Stimulated activated effector memory CD8-positive, alpha-beta T cell treated with anti-CD3 and anti-CD28 coated beads, Interleukin-12 subunit alpha, Interleukin-12 subunit beta, amount 100 ng/mL, for 72 hours (primary cell): ENCODE results near the gene MYOD1.

ENCODE experiments used
- ATAC-seq: fragments of 150-1000 bp; cut with Tn5 transposase; 2 replicates; pipeline ENCODE4 v1.10.0; 2021
- DNase-seq, 2 donors: peaks; one replicate each; pipeline ENCODE4 v3.0.0; 2021 to 2022; ENCODE audit warnings: low spot score in 2 of 2
- H3K27ac Mint-ChIP-seq: one replicate; pipeline ENCODE4 v1.8.0; 2022; ENCODE audit warnings: mild to moderate bottlenecking, mixed read lengths
- H3K36me3 Mint-ChIP-seq: one replicate; pipeline ENCODE4 v1.8.0; 2022; ENCODE audit warnings: mild to moderate bottlenecking, mixed read lengths
- H3K4me1 Mint-ChIP-seq: one replicate; pipeline ENCODE4 v1.8.0; 2022; ENCODE audit warnings: mixed read lengths
- H3K4me3 Mint-ChIP-seq: one replicate; pipeline ENCODE4 v1.8.0; 2022; ENCODE audit warnings: mild to moderate bottlenecking, mixed read lengths
- H3K9me3 Mint-ChIP-seq: one replicate; pipeline ENCODE4 v1.8.0; 2022; ENCODE audit warnings: mixed read lengths

Gene MYOD1

GRCh38 chr11:17748761-17749721 is 29.7 kb downstream of the MYOD1 start:
- DNase-seq (no peak), ATAC-seq (no peak)
- Mint-ChIP-seq H3K27ac (no peak overlapping the region), H3K4me3 (no peak overlapping the region), H3K4me1 (no peaks in the 10 kb centered on the region), H3K36me3 (no peaks in the 10 kb centered on the region), H3K9me3 (no peaks in the 10 kb centered on the region)

GRCh38 chr11:17750013-17750800 is 30.8 kb downstream of the MYOD1 start:
- Mint-ChIP-seq H3K4me3 (no peak overlapping the region), H3K4me1 (no peaks in the 10 kb centered on the region), H3K27ac (no peak overlapping the region), H3K9me3 (no peaks in the 10 kb centered on the region), H3K36me3 (no peaks in the 10 kb centered on the region)
- DNase-seq (no peak), ATAC-seq (no peak)

GRCh38 chr11:17750801-17751165 is 31.4 kb downstream of the MYOD1 start:
- no peak overlapping the region for H3K27ac Mint-ChIP-seq
- H3K36me3 Mint-ChIP-seq, result no peaks in the 10 kb centered on the region
- DNase-seq (no peak), ATAC-seq (no peak)
- no peaks in the 10 kb centered on the region for H3K9me3 Mint-ChIP-seq
- no peak overlapping the region for H3K4me3 Mint-ChIP-seq
- H3K4me1 Mint-ChIP-seq, result no peaks in the 10 kb centered on the region

GRCh38 chr11:17751558-17751957 is 32.2 kb downstream of the MYOD1 start:
- no peak for ATAC-seq
- no peaks in the 10 kb centered on the region for H3K4me1 Mint-ChIP-seq
- no peaks in the 10 kb centered on the region for H3K36me3 Mint-ChIP-seq

GRCh38 chr11:17752144-17752543 is 32.8 kb downstream of the MYOD1 start:
- Mint-ChIP-seq H3K9me3 (no peaks in the 10 kb centered on the region), H3K36me3 (no peaks in the 10 kb centered on the region), H3K27ac (no peak overlapping the region), H3K4me1 (no peaks in the 10 kb centered on the region), H3K4me3 (no peak overlapping the region)
- DNase-seq (no peak), ATAC-seq (no peak)

More at GRCh38 chr11:17751558-17751957, 32.2 kb downstream of the MYOD1 start:
- no peak for DNase-seq
- H3K27ac Mint-ChIP-seq, result no peak overlapping the region
- no peak overlapping the region for H3K4me3 Mint-ChIP-seq
- no peaks in the 10 kb centered on the region for H3K9me3 Mint-ChIP-seq

DNA sequence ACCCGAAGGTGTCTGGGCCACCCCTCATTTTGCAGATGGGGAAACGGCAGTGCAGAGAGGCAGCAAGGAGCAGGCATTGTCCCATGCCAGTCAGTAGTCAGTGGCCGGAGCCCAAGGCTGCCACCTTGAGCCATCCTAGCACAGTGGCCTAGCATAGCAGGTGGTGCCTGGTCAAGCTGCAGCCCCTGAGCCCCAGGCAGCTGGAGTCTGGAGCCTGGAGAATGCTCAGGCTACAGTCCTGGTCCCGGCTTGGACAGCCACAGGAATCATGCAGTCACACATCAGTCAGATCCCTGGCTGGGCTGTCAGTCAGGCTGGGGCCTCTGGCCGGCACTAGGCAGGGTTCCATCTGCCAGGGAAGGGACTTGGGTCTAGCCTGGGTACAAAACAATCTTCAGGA is 33.8 kb downstream of the MYOD1 start:
- Mint-ChIP-seq H3K27ac (no peak overlapping the region), H3K4me3 (no peak overlapping the region), H3K9me3 (no peaks in the 10 kb centered on the region), H3K36me3 (no peaks in the 10 kb centered on the region), H3K4me1 (no peaks in the 10 kb centered on the region)
- ATAC-seq (no peak), DNase-seq (no peak)

GRCh38 chr11:17753641-17754040 is 34.3 kb downstream of the MYOD1 start:
- H3K27ac Mint-ChIP-seq, result no peak overlapping the region
- H3K36me3 Mint-ChIP-seq, result no peaks in the 10 kb centered on the region
- no peaks in the 10 kb centered on the region for H3K4me1 Mint-ChIP-seq
- DNase-seq, result no peak
- no peak overlapping the region for H3K4me3 Mint-ChIP-seq
- no peaks in the 10 kb centered on the region for H3K9me3 Mint-ChIP-seq
- ATAC-seq, result no peak

- Mint-ChIP-seq H3K4me1 (no peaks in the 10 kb centered on the region), H3K27ac (no peak overlapping the region), H3K4me3 (no peak overlapping the region), H3K9me3 (no peaks in the 10 kb centered on the region), H3K36me3 (no peaks in the 10 kb centered on the region)
- DNase-seq (no peak), ATAC-seq (no peak)
Measured at GRCh38 chr11:17755891-17756290, 36.5 kb downstream of the MYOD1 start.

GRCh38 chr11:17760102-17761029 is 41.0 kb downstream of the MYOD1 start:
- Mint-ChIP-seq H3K27ac (no peak overlapping the region), H3K36me3 (no peaks in the 10 kb centered on the region), H3K4me1 (no peaks in the 10 kb centered on the region), H3K4me3 (no peak overlapping the region), H3K9me3 (no peaks in the 10 kb centered on the region)
- ATAC-seq, result peak; percentile 75
- DNase-seq, result peak in 1 of 2 donors; percentile 62

- H3K4me1 Mint-ChIP-seq, result no peaks in the 10 kb centered on the region
- no peak for ATAC-seq
- H3K9me3 Mint-ChIP-seq, result no peaks in the 10 kb centered on the region
- DNase-seq, result no peak
- no peak overlapping the region for H3K4me3 Mint-ChIP-seq
- H3K27ac Mint-ChIP-seq, result no peak overlapping the region
- H3K36me3 Mint-ChIP-seq, result no peaks in the 10 kb centered on the region
Measured at GRCh38 chr11:17762309-17762974, 43.1 kb downstream of the MYOD1 start.

DNA sequence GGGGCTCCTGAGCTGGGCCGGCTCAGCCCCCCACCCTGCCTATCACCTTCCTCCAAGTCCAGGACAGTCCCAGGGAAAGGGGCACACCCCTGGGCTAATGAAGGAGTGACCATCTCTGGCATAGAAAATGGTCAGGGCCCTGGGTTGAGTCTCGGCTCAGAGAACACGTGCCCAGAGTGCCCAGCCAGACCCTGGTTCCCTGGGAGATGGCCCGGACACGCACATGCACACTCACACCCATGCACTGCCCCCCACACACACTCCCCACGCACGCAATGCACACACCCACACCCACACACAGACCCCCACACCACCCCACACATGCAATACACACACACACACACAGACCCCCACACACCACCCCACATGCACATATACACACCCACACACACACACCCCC is 43.9 kb downstream of the MYOD1 start:
- no peaks in the 10 kb centered on the region for H3K9me3 Mint-ChIP-seq
- ATAC-seq (no peak), DNase-seq (no peak)
- H3K36me3 Mint-ChIP-seq, result no peaks in the 10 kb centered on the region
- H3K27ac Mint-ChIP-seq, result no peak overlapping the region
- H3K4me3 Mint-ChIP-seq, result no peak overlapping the region
- no peaks in the 10 kb centered on the region for H3K4me1 Mint-ChIP-seq

GRCh38 chr11:17763703-17764102 is 44.3 kb downstream of the MYOD1 start:
- ATAC-seq (no peak), DNase-seq (no peak)
- no peak overlapping the region for H3K4me3 Mint-ChIP-seq
- H3K36me3 Mint-ChIP-seq, result no peaks in the 10 kb centered on the region
- H3K27ac Mint-ChIP-seq, result no peak overlapping the region
- no peaks in the 10 kb centered on the region for H3K9me3 Mint-ChIP-seq
- H3K4me1 Mint-ChIP-seq, result no peaks in the 10 kb centered on the region

DNA sequence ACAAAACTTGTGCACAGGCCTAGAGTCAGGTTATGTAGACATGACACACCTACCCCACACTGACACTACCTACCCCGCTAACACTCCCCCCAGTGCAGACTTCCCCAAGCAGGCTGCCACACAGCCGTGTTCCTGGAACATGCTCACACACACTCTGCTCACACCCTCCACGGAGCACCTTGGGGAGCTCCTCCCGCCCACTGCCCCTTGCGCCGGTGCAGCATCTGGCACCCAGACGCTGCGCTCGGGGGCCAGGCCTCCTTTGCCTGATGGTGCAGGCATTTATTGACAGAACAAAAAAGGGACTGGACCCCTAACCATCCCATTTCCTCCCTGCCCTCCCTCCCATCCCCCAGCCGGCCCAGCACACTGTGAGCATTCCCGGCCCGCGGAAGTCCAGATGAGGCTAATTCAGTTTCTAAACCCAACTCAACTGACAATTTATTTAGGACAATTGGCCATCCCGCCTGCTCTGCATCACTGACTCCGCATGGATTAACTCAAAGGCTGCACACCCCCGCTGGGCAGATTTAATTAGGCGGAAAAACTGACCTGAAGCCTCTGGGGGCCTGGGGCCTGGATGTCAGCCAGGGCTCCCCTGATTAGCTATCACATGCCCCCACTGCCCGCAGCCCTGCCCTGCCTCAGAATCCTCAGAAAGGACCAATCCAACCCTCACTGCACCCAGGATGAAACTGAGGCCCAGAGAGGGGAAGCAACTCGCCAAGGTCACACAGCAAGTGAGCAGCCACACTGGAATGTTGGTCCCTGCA is 45.3 kb downstream of the MYOD1 start:
- no peaks in the 10 kb centered on the region for H3K4me1 Mint-ChIP-seq
- no peak for DNase-seq

More for the DNA sequence above, 45.3 kb downstream of the MYOD1 start:
- Mint-ChIP-seq H3K4me3 (no peak overlapping the region), H3K27ac (no peak overlapping the region), H3K9me3 (no peaks in the 10 kb centered on the region), H3K36me3 (no peaks in the 10 kb centered on the region)
- no peak for ATAC-seq
